ENCODE results near the gene ZDHHC7. TPM values are rescaled to one million over a fixed set of nuclear protein-coding genes. Genes with fewer than 3 reads are reported as not detected.

The ZDHHC7 gene
- total RNA-seq, 6 donors from 2014 or later, result 77.4 to 112 (median 92.7) TPM

GRCh38 chr16:85031451-85031850 is 20.1 kb upstream of the ZDHHC7 start:
- 66 to 78% methylated on average over 5 of the region's 5 CpGs for WGBS, 2 donors
- H3K36me3 ChIP-seq, result peaks cover 0 to 11% (median 3%) of the 10 kb centered on the region in 4 donors
- no peak overlapping the region for H3K4me3 ChIP-seq
- H3K27me3 ChIP-seq, result no peaks in the 10 kb centered on the region
- peaks cover 19 to 52% (median 30%) of the 10 kb centered on the region in 4 donors for H3K4me1 ChIP-seq
- ATAC-seq (ENCODE audit: low FRiP score in 2 of 2) (no peak), DNase-seq (no peak)
- TF ChIP-seq EP300 (IDR thresholded peaks at IDR 0.05) (no peak), CTCF (IDR thresholded peaks at IDR 0.05) (no peak), POLR2A (IDR thresholded peaks at IDR 0.05) (no peak), POLR2AphosphoS5 (IDR thresholded peaks at IDR 0.05) (no peak)
- no peak overlapping the region for H3K27ac ChIP-seq
- peaks cover 0 to 4% (median 0%) of the 10 kb centered on the region in 4 donors for H3K9me3 ChIP-seq

- H3K27ac ChIP-seq, result peak overlapping the region in 3 of 4 donors; percentile 6 to 98 (median 88)
- 71 to 81% methylated on average over 13 to 16 of the region's 16 CpGs for WGBS, 2 donors
- TF ChIP-seq POLR2AphosphoS5 (IDR thresholded peaks at IDR 0.05), result peak in 1 of 2 donors; percentile 23
- TF ChIP-seq POLR2A (IDR thresholded peaks at IDR 0.05), result no peak
- H3K27me3 ChIP-seq, result no peaks in the 10 kb centered on the region
- H3K9me3 ChIP-seq, result peaks cover 0 to 4% (median 0%) of the 10 kb centered on the region in 4 donors
- DNase-seq (peak in 1 of 2 donors; percentile 59), ATAC-seq (ENCODE audit: low FRiP score in 2 of 2) (no peak)
- peaks cover 24 to 60% (median 36%) of the 10 kb centered on the region in 4 donors for H3K4me1 ChIP-seq
- H3K36me3 ChIP-seq, result peaks cover 0 to 11% (median 3%) of the 10 kb centered on the region in 4 donors
- H3K4me3 ChIP-seq, result no peak overlapping the region
Observed at GRCh38 chr16:85029981-85030401, 18.7 kb upstream of the ZDHHC7 start.

- H3K36me3 ChIP-seq, result peaks cover 0 to 11% (median 3%) of the 10 kb centered on the region in 4 donors
- no peaks in the 10 kb centered on the region for H3K27me3 ChIP-seq
- peaks cover 24 to 58% (median 36%) of the 10 kb centered on the region in 4 donors for H3K4me1 ChIP-seq
- DNase-seq, result no peak
- H3K27ac ChIP-seq, result peak overlapping the region in 3 of 4 donors; percentile 88 to 98 (median 90)
- ATAC-seq (ENCODE audit: low FRiP score in 2 of 2), result peak in 1 of 2 donors; percentile 55
- 40 to 54% methylated on average over 4 of the region's 4 CpGs for WGBS, 2 donors
- H3K9me3 ChIP-seq, result peaks cover 0 to 4% (median 0%) of the 10 kb centered on the region in 4 donors
- TF ChIP-seq POLR2AphosphoS5 (IDR thresholded peaks at IDR 0.05) (no peak), CTCF (IDR thresholded peaks at IDR 0.05) (no peak), POLR2A (IDR thresholded peaks at IDR 0.05) (no peak), EP300 (IDR thresholded peaks at IDR 0.05) (no peak)
- peak overlapping the region in 2 of 4 donors; percentile 83 to 95 for H3K4me3 ChIP-seq
Observed at GRCh38 chr16:85029408-85029784, 18.1 kb upstream of the ZDHHC7 start.

- Histone ChIP-seq H3K4me3 (peak overlapping the region in 3 of 4 donors; percentile 83 to 95 (median 92)), H3K27ac (peak overlapping the region; percentile 88 to 98 (median 90)), H3K4me1 (peaks cover 24 to 58% (median 36%) of the 10 kb centered on the region in 4 donors), H3K27me3 (no peaks in the 10 kb centered on the region), H3K36me3 (peaks cover 0 to 11% (median 3%) of the 10 kb centered on the region in 4 donors), H3K9me3 (peaks cover 0 to 4% (median 0%) of the 10 kb centered on the region in 4 donors)
- WGBS, 2 donors, result 26 to 43% methylated on average over 17 of the region's 17 CpGs
- DNase-seq (peak in 1 of 2 donors; percentile 75), ATAC-seq (ENCODE audit: low FRiP score in 2 of 2) (peak; percentile 21 to 39)
- no peak for TF ChIP-seq POLR2AphosphoS5 (IDR thresholded peaks at IDR 0.05)
- no peak for TF ChIP-seq EP300 (IDR thresholded peaks at IDR 0.05)
- no peak for TF ChIP-seq CTCF (IDR thresholded peaks at IDR 0.05)
- peak in 1 of 4 donors; percentile 14 for TF ChIP-seq POLR2A (IDR thresholded peaks at IDR 0.05)
Observed at GRCh38 chr16:85028685-85029407, 17.5 kb upstream of the ZDHHC7 start.

- H3K27ac ChIP-seq, result peak overlapping the region; percentile 88 to 98 (median 90)
- peaks cover 24 to 58% (median 36%) of the 10 kb centered on the region in 4 donors for H3K4me1 ChIP-seq
- DNase-seq (no peak), ATAC-seq (ENCODE audit: low FRiP score in 2 of 2) (peak in 1 of 2 donors; percentile 39)
- TF ChIP-seq CTCF (IDR thresholded peaks at IDR 0.05), result peak in 1 of 6 experiments; percentile 33
- no peak for TF ChIP-seq POLR2A (IDR thresholded peaks at IDR 0.05)
- peaks cover 0 to 4% (median 0%) of the 10 kb centered on the region in 4 donors for H3K9me3 ChIP-seq
- no peaks in the 10 kb centered on the region for H3K27me3 ChIP-seq
- WGBS, 2 donors, result 4 to 5% methylated on average over 22 to 40 of the region's 41 CpGs
- H3K36me3 ChIP-seq, result peaks cover 0 to 9% (median 3%) of the 10 kb centered on the region in 4 donors
- peak overlapping the region; percentile 83 to 95 (median 93) for H3K4me3 ChIP-seq
Observed at GRCh38 chr16:85027958-85028684, 16.8 kb upstream of the ZDHHC7 start.

Measured in upper lobe of left lung (tissue), 6 donors.